ENCODE measurements around the gene PKN2. TPM values are rescaled to one million over a fixed set of nuclear protein-coding genes. Genes with fewer than 3 reads are reported as not detected.

Gene PKN2
- total RNA-seq, 1 donor from 2014 or later = 30.7 TPM

DNA sequence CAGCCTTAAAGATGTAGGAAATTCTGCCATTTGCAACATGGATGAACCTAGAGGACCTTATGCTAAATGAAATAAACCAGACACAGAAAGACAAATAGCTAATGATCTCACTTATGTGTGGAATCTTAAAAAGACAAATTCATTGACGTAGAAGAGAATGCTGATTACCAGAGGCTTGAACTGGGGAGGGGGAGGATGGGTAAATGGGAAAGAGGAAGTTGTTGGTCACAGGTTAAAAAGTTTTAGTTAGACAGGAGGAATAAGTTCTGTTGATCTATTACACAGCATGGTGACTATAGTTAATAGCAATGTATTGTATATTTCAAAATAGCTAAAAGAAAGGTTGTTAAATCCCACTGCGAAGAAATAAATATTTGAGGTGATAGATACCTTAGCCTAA, 62.8 kb downstream of the PKN2 start:
- DNase-seq (ENCODE audit: low read depth) = no peak
- TF ChIP-seq, protein P1, sequence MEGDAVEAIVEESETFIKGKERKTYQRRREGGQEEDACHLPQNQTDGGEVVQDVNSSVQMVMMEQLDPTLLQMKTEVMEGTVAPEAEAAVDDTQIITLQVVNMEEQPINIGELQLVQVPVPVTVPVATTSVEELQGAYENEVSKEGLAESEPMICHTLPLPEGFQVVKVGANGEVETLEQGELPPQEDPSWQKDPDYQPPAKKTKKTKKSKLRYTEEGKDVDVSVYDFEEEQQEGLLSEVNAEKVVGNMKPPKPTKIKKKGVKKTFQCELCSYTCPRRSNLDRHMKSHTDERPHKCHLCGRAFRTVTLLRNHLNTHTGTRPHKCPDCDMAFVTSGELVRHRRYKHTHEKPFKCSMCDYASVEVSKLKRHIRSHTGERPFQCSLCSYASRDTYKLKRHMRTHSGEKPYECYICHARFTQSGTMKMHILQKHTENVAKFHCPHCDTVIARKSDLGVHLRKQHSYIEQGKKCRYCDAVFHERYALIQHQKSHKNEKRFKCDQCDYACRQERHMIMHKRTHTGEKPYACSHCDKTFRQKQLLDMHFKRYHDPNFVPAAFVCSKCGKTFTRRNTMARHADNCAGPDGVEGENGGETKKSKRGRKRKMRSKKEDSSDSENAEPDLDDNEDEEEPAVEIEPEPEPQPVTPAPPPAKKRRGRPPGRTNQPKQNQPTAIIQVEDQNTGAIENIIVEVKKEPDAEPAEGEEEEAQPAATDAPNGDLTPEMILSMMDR (IDR thresholded peaks at IDR 0.05; ENCODE audit: insufficient read depth, low read length, poor library complexity, severe bottlenecking) = no peak
- H3K27me3 ChIP-seq (ENCODE audit: control insufficient read depth, insufficient read depth, low read length) = no peaks in the 10 kb centered on the region
- H3K4me3 ChIP-seq (ENCODE audit: low read depth, low read length) = no peak overlapping the region
- no peaks in the 10 kb centered on the region for H3K36me3 ChIP-seq (ENCODE audit: control insufficient read depth, insufficient read depth, low read length)

DNA sequence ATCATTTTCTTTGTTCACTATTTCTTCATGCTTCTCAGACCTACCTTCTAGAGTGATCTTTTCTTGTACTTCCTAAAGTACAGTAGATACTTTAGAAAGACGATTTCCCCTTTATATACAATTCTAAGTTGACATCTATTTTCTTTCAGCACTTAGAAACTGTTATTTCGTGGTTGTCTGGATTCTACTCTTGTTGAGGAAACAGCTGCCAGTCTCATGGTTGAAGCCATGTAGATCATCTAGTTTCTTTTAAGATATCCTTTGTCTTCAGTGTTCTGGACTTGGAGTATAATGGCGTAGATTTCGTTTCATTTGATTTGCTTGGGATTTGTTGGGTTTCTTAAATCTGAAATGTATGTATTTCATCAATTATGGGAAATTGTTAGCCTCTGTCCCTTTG, 67.6 kb downstream of the PKN2 start:
- H3K36me3 ChIP-seq (ENCODE audit: control insufficient read depth, insufficient read depth, low read length) = no peaks in the 10 kb centered on the region
- H3K4me3 ChIP-seq (ENCODE audit: low read depth, low read length) = no peak overlapping the region
- TF ChIP-seq, protein P1 (IDR thresholded peaks at IDR 0.05; ENCODE audit: insufficient read depth, low read length, poor library complexity, severe bottlenecking) = no peak
- DNase-seq (ENCODE audit: low read depth) = no peak
- no peaks in the 10 kb centered on the region for H3K27me3 ChIP-seq (ENCODE audit: control insufficient read depth, insufficient read depth, low read length)

GRCh38 chr1:88753506-88753905, 69.4 kb downstream of the PKN2 start:
- Histone ChIP-seq H3K27me3 (ENCODE audit: control insufficient read depth, insufficient read depth, low read length) (no peaks in the 10 kb centered on the region), H3K4me3 (ENCODE audit: low read depth, low read length) (no peak overlapping the region), H3K36me3 (ENCODE audit: control insufficient read depth, insufficient read depth, low read length) (no peaks in the 10 kb centered on the region)
- no peak for DNase-seq (ENCODE audit: low read depth)
- TF ChIP-seq, protein P1 (IDR thresholded peaks at IDR 0.05; ENCODE audit: insufficient read depth, low read length, poor library complexity, severe bottlenecking) = no peak

- no peaks in the 10 kb centered on the region for H3K27me3 ChIP-seq (ENCODE audit: control insufficient read depth, insufficient read depth, low read length)
- TF ChIP-seq, protein P1 (IDR thresholded peaks at IDR 0.05; ENCODE audit: insufficient read depth, low read length, poor library complexity, severe bottlenecking) = no peak
- no peaks in the 10 kb centered on the region for H3K36me3 ChIP-seq (ENCODE audit: control insufficient read depth, insufficient read depth, low read length)
- no peak for DNase-seq (ENCODE audit: low read depth)
- no peak overlapping the region for H3K4me3 ChIP-seq (ENCODE audit: low read depth, low read length)
Observed at GRCh38 chr1:88763649-88764406, 79.8 kb downstream of the PKN2 start.

GRCh38 chr1:88768187-88768586, 84.1 kb downstream of the PKN2 start:
- H3K27me3 ChIP-seq (ENCODE audit: control insufficient read depth, insufficient read depth, low read length) = no peaks in the 10 kb centered on the region
- no peak for DNase-seq (ENCODE audit: low read depth)
- no peaks in the 10 kb centered on the region for H3K36me3 ChIP-seq (ENCODE audit: control insufficient read depth, insufficient read depth, low read length)
- TF ChIP-seq, protein P1 (IDR thresholded peaks at IDR 0.05; ENCODE audit: insufficient read depth, low read length, poor library complexity, severe bottlenecking) = no peak
- H3K4me3 ChIP-seq (ENCODE audit: low read depth, low read length) = no peak overlapping the region

DNA sequence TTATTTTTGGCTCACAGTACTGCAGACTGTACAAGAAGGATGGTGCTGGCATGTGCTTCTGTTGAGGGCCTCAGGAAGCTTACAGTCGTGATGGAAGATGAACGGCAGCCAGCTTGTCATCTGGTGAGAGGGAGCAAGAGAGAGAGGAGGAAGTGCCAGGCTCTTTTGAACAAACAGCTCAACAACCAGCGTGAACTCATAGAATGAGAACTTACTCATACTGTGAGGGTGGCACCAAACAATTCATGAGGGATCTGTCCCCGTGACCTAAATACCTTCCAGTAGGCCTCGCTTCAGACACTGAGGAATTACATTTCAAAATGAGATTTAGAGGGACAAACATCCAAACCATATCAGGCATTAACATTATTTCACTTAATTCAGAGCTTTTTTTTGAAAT, 84.7 kb downstream of the PKN2 start:
- DNase-seq (ENCODE audit: low read depth) = no peak
- TF ChIP-seq, protein P1 (IDR thresholded peaks at IDR 0.05; ENCODE audit: insufficient read depth, low read length, poor library complexity, severe bottlenecking) = no peak
- no peak overlapping the region for H3K4me3 ChIP-seq (ENCODE audit: low read depth, low read length)
- no peaks in the 10 kb centered on the region for H3K36me3 ChIP-seq (ENCODE audit: control insufficient read depth, insufficient read depth, low read length)
- no peaks in the 10 kb centered on the region for H3K27me3 ChIP-seq (ENCODE audit: control insufficient read depth, insufficient read depth, low read length)

Data from kidney epithelial cell (primary cell).